CD1c-positive myeloid dendritic cell (primary cell): ENCODE results near the gene SLC5A6.
"Not testable (repeated sequence)": the region's sequence is repeated elsewhere in the genome, so short reads cannot be mapped to it uniquely, and the experiment has no call there.

ENCODE experiments used
- DNase-seq: peaks from one replicate; pipeline ENCODE4 v3.0.0-alpha.2; 2016; ENCODE audit errors: extremely low spot score

The SLC5A6 gene

DNA sequence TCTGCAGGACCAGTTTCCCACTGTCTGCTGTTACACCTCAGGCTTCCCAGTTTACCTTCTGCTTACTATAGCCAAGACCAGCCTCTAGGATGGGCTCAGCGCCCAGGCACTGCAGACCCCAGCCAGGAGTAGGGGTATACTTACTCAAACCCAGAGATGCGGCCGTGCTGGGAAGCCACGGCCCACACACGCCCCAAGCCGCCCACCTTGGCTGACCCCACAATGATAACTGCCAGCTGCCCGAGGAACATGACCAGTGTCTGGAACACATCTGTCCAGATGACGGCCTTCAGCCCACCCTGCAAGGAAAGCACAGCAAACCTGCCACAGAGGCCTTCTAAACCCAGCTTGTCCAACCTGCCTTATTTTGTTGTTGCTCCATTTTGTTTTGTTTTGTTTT, 6.9 kb downstream of the SLC5A6 start:
- no peak for DNase-seq

DNA sequence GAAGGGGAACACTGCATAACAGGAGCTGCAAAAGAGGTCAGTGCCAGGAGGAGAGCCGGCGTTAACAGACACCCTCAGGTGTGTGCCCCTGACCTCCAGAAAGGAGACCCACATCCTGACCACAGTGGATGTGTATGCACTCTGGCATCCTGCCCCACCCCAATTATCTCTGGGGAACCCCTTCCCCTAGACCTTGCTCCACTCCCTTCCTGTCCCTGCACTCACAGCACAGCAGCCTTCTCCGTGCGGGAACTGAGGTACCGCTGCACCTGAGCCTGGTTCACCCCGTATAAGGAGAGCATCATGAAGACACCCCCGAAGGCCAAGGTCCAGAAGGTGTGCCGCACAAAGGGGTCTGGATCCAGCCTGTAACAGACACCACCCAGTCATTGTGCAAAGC, 7.5 kb downstream of the SLC5A6 start:
- DNase-seq: no peak

DNA sequence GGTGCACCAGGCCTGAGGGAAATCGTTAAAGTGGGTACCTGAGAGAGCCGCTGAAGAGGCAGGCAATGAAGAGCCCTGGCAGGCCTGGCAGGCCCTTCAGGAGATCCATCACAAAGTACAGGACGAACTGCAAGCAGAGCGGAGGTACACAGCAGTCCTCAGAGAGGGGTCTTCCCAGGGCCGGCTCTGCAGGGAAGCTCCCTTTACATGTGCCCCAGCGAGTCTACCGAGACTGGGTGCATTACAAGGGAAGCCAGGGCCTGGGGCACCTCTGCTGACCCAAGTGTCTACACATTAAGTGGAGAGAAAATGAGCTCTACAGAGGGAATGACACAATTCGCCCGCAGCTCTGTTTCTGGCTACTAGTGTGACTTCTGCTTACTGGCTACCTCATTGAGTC, 8.3 kb downstream of the SLC5A6 start:
- DNase-seq: no peak

DNA sequence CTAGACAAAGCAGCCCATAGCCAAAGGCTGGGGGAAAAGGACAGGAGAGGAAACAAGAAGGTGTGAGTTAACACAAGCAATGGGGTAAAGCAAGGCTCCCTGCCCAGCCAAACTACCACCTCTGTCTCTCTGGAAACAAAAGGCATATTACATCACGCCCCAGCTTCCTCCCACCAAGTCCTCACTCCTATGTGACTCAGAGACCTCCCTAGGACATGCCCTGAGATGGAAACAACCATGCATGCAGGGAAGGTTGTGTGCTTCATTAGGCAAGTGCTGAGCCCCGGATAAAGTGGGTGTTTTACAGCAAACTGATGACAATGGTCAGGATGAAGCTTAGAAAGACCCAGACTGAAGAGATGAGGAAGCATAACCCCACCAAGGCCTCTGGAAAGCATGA, 9.2 kb downstream of the SLC5A6 start:
- DNase-seq: peak; percentile 57

DNA sequence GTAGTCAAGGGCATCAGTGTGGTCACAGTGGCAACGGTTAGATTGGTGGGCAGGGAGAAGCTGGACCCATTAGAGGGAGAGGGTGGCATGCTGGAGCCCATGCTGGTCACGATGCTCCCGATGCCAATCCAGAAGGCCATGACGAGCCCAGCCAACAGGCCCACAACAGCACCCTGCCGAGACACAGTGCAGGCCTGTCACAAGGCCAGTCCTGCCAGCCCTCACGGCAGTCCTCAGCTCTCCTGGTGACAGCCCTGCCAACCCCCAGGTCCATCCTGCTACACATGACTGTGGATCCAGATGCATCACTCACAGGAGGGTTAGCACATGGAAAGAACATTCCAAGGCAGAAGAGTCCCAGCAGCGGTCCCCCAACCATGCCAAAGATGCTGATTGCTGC, 10.4 kb downstream of the SLC5A6 start:
- no peak for DNase-seq

DNA sequence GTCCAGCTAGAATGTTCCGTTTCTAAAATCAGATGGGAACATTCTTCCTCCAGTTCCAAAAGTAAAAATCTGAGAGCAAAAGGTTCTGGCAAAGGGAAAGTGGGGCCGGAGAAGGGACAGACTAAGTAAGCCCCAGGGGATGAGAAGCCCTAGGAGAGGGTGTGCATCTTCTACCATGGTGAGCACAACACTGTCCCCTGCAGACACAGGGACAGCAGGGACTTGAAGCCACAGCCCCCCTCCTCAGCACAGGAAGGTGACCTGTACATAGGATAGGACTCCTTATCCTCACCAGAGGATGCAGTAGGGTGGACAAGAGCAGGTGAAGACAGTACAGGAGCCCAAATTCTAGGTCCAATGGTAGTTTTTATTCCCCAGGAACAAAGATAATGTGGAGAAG, 12.8 kb downstream of the SLC5A6 start:
- DNase-seq: no peak

DNA sequence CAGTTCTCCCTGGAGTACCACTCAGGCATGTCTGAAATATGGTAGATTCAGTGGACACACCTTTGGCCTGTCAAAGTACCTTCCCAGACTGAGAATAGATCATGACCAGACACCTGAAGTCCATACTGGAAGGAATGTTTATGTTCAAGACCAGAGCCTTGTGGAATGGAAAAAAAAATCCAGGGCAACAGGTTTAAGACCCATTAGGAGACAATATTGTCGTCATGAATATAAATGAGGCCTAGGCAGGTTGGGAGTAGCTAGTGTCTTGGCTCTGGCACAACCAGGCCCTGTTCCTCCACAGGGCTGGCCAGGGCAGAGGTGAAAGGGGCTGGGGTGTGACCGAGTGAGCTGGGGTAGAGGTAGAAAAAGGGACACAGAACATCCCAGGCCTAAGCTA, 13.4 kb downstream of the SLC5A6 start:
- no peak for DNase-seq

DNA sequence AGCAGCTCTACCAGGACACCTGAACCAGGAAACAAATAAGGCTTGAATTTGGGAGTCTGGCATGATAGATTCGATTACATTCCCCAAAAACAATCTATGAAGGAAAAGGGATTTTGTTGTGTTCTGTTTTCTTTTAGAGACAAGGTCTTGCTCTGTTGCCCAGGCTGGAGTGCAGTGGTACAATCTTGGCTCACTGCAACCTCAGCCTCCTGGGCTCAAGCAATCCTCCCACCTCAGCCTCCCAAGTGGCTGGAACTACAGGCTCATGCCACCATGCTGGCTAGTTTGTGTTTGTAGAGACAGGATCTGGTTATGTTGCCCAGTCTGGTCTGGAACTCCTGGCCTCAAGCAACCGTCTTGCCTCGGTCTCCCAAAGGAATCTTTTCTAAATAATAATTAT, 14.0 kb downstream of the SLC5A6 start:
- not testable (repeated sequence) for DNase-seq

DNA sequence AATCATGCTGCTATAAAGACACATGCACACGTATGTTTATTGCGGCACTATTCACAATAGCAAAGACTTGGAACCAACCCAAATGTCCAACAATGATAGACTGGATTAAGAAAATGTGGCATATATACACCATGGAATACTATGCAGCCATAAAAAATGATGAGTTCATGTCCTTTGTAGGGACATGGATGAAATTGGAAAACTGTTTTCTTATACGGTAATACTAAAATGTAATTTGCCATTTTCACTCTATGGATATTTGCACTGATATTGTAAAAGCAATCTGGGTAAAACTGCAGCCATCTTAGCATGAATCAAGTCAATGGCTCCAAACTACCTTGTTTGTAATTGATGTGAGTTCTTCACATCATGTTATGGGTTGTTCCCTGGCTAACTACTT, 16.3 kb downstream of the SLC5A6 start:
- not testable (repeated sequence) for DNase-seq

DNA sequence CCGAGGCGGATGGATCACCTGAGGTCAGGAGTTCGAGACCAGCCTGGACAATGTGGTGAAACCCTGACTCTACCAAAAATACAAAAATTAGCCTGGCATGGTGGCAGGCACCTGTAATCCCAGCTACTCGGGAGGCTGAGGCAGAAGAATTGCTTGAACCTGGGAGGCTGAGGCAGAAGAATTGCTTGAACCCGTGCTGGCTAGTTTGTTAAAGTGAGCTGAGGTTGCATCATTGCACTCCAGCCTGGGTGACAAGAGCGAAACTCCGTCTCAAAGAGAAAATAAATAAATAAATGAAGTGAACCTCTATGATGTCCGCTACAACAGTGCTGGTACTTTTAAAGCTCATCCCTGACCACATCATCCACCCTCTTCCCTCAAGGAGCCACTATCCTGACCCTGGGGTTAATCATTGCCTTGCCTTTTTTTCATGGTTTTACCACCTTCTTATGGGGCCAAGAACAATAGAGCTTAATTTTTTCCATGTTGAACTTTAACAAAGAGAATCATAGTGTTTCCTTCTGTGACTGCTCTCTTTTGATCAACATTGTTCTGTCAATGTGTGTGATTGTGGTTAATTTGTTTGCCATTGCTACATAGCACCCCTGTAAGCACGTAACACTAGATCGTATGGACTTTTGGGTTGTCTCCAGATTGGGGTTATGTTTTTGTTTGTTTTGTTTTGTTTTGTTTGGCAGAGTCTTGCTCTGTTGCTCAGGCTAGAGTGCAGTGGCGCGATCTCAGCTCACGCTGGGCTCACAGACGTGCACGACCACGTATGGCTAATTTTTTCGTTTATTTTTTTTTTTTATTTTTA, 17.3 kb downstream of the SLC5A6 start:
- DNase-seq: no peak

DNA sequence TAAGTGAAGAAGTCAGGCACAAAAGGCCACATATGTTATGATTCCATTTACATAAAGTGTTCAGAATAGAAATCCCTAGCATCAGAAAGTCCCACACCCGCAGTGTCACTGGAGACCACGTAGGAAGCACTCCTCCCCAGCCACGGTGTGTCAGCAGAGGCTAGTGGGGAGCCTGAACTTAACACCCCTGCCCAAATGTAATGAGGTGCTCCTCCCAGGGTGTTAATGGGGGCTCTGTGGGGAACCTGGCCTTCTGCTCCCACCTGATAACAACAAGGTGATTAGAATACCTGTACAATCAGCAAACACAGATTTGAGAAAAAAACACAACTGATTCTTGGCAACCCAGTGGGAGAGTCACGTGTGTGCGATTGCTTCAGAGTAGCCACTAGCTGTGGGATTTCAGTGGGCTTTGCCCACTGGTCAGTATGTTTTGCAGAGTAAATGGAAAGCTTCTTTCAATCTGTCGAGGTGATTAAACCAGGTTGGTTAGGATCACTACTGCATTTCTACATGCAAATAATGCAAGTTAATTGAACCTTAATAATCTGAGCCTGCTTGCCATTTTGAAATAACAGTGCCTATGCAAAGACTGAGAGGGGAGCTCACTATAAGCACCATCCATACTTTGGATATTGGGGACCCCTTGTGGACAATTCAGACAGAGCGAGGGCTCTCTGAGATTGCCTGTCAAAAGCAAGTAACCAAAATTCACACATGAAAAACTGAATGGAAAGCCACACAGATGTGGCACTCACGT, 20.8 kb downstream of the SLC5A6 start:
- peak; percentile 73 for DNase-seq

DNA sequence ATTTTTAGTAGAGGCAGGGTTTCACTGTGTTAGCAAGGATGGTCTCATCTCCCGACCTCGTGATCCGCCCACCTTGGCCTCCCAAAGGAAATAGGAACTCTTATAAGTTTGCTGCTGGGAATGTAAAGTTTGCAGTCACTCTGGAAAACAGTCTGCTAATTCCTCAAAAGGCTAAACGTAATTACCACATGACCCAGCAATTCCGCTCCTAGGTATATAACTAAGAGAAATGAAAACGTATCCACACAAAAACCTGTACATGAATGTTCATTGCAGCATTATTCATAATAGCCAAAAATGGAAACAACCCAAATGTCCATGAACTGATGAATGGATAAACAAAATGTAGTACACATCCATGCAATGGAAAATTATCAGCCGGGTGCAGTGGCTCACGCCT, 22.1 kb downstream of the SLC5A6 start:
- DNase-seq: no peak

DNA sequence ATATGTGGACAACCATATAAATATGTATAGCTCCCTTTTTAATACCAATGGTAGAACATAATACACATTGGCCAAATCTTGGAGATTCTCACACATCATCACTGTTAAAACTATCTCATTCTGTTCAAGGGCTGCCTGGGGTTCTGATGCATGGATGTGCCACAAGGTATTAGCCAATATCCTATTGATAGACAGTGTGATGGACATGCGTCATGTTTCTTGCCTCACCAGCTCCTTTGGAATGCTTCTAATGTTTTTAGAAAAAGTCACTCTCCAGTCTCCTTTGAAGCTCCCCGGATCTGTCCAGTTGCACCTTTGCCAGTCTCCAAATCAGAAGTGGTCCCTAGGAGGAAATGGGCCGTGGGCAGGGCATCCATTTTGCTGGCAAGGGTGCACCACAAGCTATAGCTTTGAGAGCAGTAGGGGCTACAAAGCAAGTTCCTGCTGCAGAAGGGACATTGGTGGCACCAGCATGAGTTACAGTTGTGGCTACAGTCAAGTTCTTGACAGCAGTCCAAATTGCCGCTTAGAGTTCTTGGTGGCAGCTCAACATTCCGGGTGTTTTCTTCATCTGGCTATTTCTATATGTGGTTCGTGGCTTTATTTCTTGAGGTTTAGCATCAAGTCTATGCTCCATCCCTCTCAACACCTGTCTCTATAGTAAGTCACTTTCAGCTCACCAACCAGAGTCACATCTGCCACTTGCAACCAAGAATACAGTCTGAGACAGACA, 25.3 kb downstream of the SLC5A6 start:
- DNase-seq: no peak

DNA sequence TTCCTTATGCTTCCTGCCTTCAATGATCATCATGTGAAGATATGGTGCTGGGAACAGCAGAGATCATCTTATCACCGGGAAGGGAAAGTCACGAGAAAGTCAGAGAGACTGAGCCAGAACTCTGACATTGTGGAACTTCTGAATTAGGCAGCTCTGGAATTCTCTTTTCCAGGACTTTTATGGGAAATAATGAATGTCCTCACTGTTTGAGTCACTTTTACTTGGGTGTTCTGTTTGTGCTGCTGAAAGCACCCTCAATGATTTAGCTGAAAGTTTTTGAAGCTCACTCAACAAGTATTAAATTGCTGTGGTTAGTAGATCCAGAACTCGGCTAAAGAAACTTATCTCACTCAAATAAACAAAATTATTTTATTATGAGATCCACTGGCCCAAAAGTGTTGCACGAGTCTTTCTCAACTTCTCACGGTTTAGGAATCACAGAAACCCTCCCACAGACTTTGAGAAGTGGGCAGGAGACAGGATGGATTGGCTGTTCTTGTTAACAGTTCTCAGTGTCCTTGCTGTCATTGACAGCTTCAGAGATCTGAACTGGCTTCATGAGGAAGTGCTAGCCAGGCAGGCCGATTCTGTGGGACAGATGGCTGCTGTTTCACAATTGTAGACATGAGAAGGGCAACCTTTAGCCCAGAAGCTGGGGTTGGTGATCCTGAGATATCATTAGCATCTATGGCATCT, 26.6 kb downstream of the SLC5A6 start:
- DNase-seq: peak; percentile 81

DNA sequence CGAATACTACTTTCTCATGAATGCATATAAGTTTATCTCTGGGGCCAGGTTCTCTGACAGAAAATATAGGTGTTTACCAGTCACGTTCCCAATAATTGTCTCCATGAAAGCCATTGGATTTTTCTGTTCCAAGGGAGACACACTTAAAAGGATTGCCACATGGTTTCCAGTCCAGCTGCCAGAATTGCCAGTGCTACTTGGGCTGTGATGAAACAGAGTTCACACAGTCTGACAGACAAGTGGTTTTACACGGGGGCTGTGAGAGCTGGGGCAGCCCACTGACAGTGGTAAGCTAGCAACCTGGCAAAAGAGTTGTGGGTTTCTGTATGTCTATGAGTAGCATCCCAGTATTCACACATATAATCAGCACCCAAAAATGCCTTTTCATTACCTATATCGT, 28.0 kb downstream of the SLC5A6 start:
- DNase-seq: no peak

DNA sequence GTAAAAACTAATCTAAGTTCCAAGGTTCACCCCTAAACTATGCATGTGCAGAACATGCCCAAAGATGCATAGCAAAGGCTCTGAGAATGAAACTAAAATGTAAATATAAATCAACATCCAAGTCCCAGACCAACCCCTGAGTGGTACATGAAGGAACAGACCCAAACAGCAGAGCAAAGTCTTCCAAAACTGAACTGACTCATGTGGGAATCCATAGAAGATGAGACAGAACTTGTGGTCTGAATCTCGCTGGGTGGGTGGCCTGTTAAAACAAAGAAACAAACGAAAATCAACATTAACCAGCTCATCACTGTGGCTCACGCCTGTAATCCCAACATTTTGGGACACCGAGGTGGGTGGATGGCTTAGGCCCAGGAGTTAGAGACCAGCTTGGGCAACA, 29.7 kb downstream of the SLC5A6 start:
- no peak for DNase-seq

DNA sequence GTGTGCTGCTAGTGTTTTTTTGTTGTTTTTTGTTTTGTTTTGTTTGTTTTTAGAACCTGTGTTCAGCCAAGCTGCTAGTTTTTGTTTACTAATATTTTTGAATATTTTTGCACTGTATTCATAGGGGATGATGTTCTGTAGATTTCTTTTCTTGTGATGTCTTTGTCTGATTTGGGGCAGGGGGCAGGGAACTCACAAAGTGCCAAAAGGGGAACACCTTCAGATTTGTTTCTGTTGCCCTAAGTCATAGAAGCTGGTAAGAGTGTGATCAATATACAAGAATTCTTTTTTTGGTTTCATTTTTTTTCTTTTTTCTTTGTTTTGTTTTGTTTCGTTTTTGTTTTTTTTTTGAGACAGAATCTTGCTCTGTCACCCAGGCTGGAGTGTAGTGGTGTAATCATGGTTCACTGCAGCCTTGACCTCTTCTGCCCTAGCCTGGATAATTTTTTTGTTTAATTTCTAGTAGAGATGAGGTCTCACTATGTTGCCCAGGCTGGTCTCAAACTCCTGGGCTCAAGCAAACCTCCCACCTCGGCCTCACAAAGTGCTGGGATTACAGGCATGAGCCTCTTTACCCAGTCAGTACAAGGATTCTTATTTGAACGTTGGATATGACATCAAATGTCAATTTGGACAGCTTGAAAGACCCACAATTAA, 32.6 kb downstream of the SLC5A6 start:
- no peak for DNase-seq

DNA sequence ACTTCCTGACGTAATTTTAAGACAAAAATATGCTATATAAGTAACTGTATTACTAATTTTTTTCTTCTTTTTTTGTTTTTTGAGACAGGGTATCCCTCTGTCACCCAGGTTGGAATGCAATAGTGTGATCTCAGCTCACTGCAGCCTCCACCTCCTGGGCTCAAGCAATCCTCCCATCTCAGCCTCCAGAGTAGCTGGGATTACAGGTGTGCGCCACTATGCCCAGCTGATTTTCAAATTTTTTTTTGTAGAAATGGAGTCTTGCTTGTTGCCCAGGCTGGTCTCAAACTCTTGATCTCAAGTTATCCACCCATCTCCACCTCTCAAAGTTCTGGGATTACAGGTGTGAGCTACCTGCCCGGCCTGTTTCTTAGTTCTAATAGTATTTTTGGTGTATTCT, 33.6 kb downstream of the SLC5A6 start:
- no peak for DNase-seq

DNA sequence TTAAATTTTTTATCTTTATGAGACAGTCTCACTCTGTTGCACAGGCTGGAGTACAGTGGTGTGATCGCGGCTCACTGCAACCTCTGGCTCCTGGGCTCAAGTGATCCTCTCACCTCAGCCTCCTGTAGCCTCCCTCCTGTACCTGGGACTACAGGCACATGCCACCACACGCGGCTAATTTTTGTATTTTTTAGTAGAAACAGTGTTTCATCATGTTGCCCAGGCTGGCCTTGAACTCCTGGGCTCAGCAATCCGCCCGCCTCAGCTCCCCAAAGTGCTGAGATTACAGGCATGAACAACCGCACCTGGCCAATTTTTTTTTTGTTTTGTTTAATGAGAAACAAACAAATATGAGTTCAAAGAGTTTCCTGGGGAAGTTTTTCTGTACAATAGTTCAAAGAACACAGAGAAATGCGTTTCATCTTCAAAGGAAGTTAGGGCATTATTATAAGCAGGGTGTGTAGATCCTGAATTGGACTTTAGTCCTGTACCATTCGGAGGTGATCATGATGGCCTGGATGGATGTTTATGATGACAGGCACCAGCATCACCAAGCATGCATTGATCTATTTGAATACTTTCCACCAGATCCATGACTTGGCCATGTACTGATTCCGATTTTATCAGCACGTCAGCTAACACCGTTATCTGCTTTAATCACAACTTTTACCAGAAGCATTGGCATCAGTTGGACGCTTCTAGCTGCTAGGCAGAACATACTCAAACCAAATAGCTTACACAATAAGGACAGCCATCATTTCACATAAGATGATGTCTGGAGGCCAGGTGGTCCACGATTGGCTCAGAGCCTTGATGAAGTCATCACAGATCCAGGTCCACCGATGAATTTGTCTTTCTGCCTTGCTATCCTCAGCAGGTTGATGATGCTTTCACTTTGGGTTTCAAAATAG, 34.4 kb downstream of the SLC5A6 start:
- DNase-seq: no peak

DNA sequence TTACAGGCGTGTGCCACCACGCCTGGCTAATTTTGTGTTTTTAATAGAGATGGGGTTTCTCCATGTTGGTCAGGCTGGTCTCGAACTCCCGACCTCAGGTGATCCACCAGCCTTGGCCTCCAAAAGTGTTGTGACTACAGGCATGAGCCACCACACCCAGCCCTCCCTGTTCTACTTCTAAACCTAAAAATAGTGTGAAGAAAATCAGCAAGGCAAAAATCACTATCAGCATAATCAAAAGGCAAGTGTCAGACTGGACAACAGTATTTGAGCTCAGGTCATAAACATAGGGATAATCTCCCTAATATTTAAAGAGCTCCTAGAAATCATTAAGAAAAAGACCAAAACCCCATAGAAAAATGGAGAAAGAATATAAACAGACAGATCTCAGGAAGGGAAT, 36.3 kb downstream of the SLC5A6 start:
- DNase-seq: not testable (repeated sequence)
